PFSK-1 (cell line): ENCODE measurements around the gene ADGRL3.

Experiments used
- POLR2AphosphoS5 ChIP-seq: IDR thresholded peaks from 2 replicates; pipeline ENCODE4 v1.6.1; 2012; ENCODE audit warnings: low read depth, mild to moderate bottlenecking, control low read depth, low read length, moderate library complexity
- SIN3A ChIP-seq: IDR thresholded peaks from 2 replicates; pipeline ENCODE4 v1.6.1; 2012; ENCODE audit warnings: mild to moderate bottlenecking, low read length, moderate library complexity, borderline replicate concordance; ENCODE audit not compliant: insufficient read depth
- TAF1 ChIP-seq: IDR thresholded peaks from 2 replicates; pipeline ENCODE4 v1.6.1; 2012; ENCODE audit warnings: low read length, control low read depth, borderline replicate concordance; ENCODE audit not compliant: insufficient read depth
- TF ChIP-seq, protein P1 (sequence below), 2 experiments: IDR thresholded peaks; 2 replicates each; pipeline versions ENCODE4 v1.6.1 to v1.8.0; 2011 to 2012; ENCODE audit warnings: low read depth in 2 of 2, low read length in 2 of 2, control low read depth in 1 of 2, inconsistent platforms in 1 of 2, mild to moderate bottlenecking in 1 of 2, moderate library complexity in 1 of 2; ENCODE audit not compliant: insufficient read depth in 1 of 2

DNA sequence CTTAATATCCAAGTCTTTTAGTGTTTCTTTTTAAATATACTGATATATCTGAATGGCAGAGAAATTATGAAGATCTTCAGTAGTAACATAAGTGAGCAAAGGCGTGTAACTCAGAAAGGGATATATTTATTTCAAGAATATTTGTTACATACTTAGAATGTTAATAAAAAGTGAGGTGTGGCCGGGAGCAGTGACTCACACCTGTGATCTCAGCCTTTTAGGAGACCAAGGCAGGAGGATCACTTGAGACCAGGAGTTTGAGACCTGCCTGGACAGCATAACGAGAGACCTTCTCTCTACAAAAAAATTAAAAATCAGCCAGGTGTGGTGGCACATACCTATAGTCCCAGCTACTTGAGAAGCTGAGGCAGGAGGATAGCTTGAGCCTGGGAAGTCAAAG lies 651.0 kb downstream of the ADGRL3 start:
- TF ChIP-seq TAF1 (no peak), POLR2AphosphoS5 (no peak), SIN3A (no peak)
- TF ChIP-seq, protein P1, sequence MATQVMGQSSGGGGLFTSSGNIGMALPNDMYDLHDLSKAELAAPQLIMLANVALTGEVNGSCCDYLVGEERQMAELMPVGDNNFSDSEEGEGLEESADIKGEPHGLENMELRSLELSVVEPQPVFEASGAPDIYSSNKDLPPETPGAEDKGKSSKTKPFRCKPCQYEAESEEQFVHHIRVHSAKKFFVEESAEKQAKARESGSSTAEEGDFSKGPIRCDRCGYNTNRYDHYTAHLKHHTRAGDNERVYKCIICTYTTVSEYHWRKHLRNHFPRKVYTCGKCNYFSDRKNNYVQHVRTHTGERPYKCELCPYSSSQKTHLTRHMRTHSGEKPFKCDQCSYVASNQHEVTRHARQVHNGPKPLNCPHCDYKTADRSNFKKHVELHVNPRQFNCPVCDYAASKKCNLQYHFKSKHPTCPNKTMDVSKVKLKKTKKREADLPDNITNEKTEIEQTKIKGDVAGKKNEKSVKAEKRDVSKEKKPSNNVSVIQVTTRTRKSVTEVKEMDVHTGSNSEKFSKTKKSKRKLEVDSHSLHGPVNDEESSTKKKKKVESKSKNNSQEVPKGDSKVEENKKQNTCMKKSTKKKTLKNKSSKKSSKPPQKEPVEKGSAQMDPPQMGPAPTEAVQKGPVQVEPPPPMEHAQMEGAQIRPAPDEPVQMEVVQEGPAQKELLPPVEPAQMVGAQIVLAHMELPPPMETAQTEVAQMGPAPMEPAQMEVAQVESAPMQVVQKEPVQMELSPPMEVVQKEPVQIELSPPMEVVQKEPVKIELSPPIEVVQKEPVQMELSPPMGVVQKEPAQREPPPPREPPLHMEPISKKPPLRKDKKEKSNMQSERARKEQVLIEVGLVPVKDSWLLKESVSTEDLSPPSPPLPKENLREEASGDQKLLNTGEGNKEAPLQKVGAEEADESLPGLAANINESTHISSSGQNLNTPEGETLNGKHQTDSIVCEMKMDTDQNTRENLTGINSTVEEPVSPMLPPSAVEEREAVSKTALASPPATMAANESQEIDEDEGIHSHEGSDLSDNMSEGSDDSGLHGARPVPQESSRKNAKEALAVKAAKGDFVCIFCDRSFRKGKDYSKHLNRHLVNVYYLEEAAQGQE (IDR thresholded peaks at IDR 0.05; ENCODE audit: insufficient read depth in 1 of 2, low read depth in 2 of 2, low read length in 2 of 2): no peak
